KBM-7 (cell line): ENCODE measurements around the gene NDEL1.

Experiments
- DNase-seq: peaks from one replicate; pipeline ENCODE4 v3.0.0-alpha.2; 2015
- in situ Hi-C: fragments of 300-500 bp; cut with MboI; formaldehyde crosslinking; loops from 2 replicates; pipeline ENCODE4 v1.14.3; 2020; ENCODE audit warnings: low sequenced_read_pairs, low pct_unique_long_range_greater_than_20kb, mixed read lengths

Gene NDEL1

GRCh38 chr17:8473451-8474192 lies 37.9 kb downstream of the NDEL1 start:
- in situ Hi-C loops, result no loop called here
- no peak for DNase-seq

- in situ Hi-C loops, result no loop called here
- no peak for DNase-seq
Measured at GRCh38 chr17:8474826-8475225, 39.1 kb downstream of the NDEL1 start.

GRCh38 chr17:8475227-8475626 lies 39.5 kb downstream of the NDEL1 start:
- DNase-seq, result no peak
- in situ Hi-C loops, result no loop called here

GRCh38 chr17:8475781-8476180 lies 40.1 kb downstream of the NDEL1 start:
- in situ Hi-C loops, result no loop called here
- DNase-seq, result no peak

- no peak for DNase-seq
- in situ Hi-C loops, result no loop called here
Measured at GRCh38 chr17:8476741-8477140, 41.1 kb downstream of the NDEL1 start.

- in situ Hi-C loops, result no loop called here
- DNase-seq, result no peak
Measured at GRCh38 chr17:8477171-8477570, 41.5 kb downstream of the NDEL1 start.

- in situ Hi-C loops, result no loop called here
- DNase-seq, result no peak
Measured at GRCh38 chr17:8477715-8478441, 42.2 kb downstream of the NDEL1 start.

GRCh38 chr17:8479431-8479947 lies 43.8 kb downstream of the NDEL1 start:
- DNase-seq, result no peak
- in situ Hi-C loops, result no loop called here

GRCh38 chr17:8480011-8480976 lies 44.6 kb downstream of the NDEL1 start:
- no peak for DNase-seq
- in situ Hi-C loops, result no loop called here

GRCh38 chr17:8481089-8481488 lies 45.4 kb downstream of the NDEL1 start:
- in situ Hi-C loops, result no loop called here
- DNase-seq, result no peak

GRCh38 chr17:8481703-8482102 lies 46.0 kb downstream of the NDEL1 start:
- no peak for DNase-seq
- in situ Hi-C loops, result no loop called here

GRCh38 chr17:8482546-8482945 lies 46.9 kb downstream of the NDEL1 start:
- in situ Hi-C loops, result no loop called here
- no peak for DNase-seq

- in situ Hi-C loops, result no loop called here
- no peak for DNase-seq
Measured at GRCh38 chr17:8484465-8484864, 48.8 kb downstream of the NDEL1 start.

GRCh38 chr17:8485491-8485890 lies 49.8 kb downstream of the NDEL1 start:
- in situ Hi-C loops, result no loop called here
- no peak for DNase-seq

- in situ Hi-C loops, result no loop called here
Measured at GRCh38 chr17:8487130-8487645, 51.5 kb downstream of the NDEL1 start.

GRCh38 chr17:8487743-8488142 lies 52.1 kb downstream of the NDEL1 start:
- in situ Hi-C loops, result no loop called here
- no peak for DNase-seq

More at GRCh38 chr17:8487130-8487645, 51.5 kb downstream of the NDEL1 start:
- no peak for DNase-seq

- DNase-seq, result no peak
- in situ Hi-C loops, result no loop called here
Measured at GRCh38 chr17:8488491-8488890, 52.8 kb downstream of the NDEL1 start.

- DNase-seq, result no peak
- in situ Hi-C loops, result no loop called here
Measured at GRCh38 chr17:8488901-8489300, 53.2 kb downstream of the NDEL1 start.

GRCh38 chr17:8489841-8490240 lies 54.2 kb downstream of the NDEL1 start:
- DNase-seq, result no peak
- in situ Hi-C loops, result no loop called here
